ENCODE measurements around the gene B3GLCT. TPM values are rescaled to one million over a fixed set of nuclear protein-coding genes. Genes with fewer than 3 reads are reported as not detected.

The B3GLCT gene
- total RNA-seq, 1 donor from 2014 or later, result 12.7 TPM

- no peak for TF ChIP-seq CTCF (IDR thresholded peaks at IDR 0.05)
- Mint-ChIP-seq H3K4me3 (ENCODE audit: unreplicated experiment) (no peak overlapping the region), H3K36me3 (ENCODE audit: low read depth) (peaks cover 2% of the 10 kb centered on the region), H3K27me3 (ENCODE audit: low read depth) (peaks cover 3% of the 10 kb centered on the region), H3K9me3 (ENCODE audit: low read depth) (no peaks in the 10 kb centered on the region), H3K27ac (ENCODE audit: unreplicated experiment) (no peak overlapping the region), H3K4me1 (ENCODE audit: low read depth) (peaks cover 4% of the 10 kb centered on the region)
- no peak for DNase-seq (ENCODE audit: low spot score)
Measured at GRCh38 chr13:31195616-31196015, 4.2 kb upstream of the B3GLCT start.

GRCh38 chr13:31196992-31197391, 2.8 kb upstream of the B3GLCT start:
- H3K9me3 Mint-ChIP-seq (ENCODE audit: low read depth), result no peaks in the 10 kb centered on the region
- H3K4me3 Mint-ChIP-seq (ENCODE audit: unreplicated experiment), result no peak overlapping the region
- no peaks in the 10 kb centered on the region for H3K36me3 Mint-ChIP-seq (ENCODE audit: low read depth)
- no peak for DNase-seq (ENCODE audit: low spot score)
- no peak overlapping the region for H3K27ac Mint-ChIP-seq (ENCODE audit: unreplicated experiment)
- H3K4me1 Mint-ChIP-seq (ENCODE audit: low read depth), result peaks cover 11% of the 10 kb centered on the region
- no peak for TF ChIP-seq CTCF (IDR thresholded peaks at IDR 0.05)
- no peaks in the 10 kb centered on the region for H3K27me3 Mint-ChIP-seq (ENCODE audit: low read depth)

GRCh38 chr13:31198519-31198918, 1.3 kb upstream of the B3GLCT start:
- no peak for DNase-seq (ENCODE audit: low spot score)
- Mint-ChIP-seq H3K27me3 (ENCODE audit: low read depth) (no peaks in the 10 kb centered on the region), H3K27ac (ENCODE audit: unreplicated experiment) (no peak overlapping the region), H3K4me1 (ENCODE audit: low read depth) (peaks cover 11% of the 10 kb centered on the region), H3K36me3 (ENCODE audit: low read depth) (no peaks in the 10 kb centered on the region), H3K9me3 (ENCODE audit: low read depth) (no peaks in the 10 kb centered on the region), H3K4me3 (ENCODE audit: unreplicated experiment) (no peak overlapping the region)
- TF ChIP-seq CTCF (IDR thresholded peaks at IDR 0.05), result no peak

- Mint-ChIP-seq H3K4me3 (ENCODE audit: unreplicated experiment) (peak overlapping the region; percentile 76), H3K9me3 (ENCODE audit: low read depth) (no peaks in the 10 kb centered on the region), H3K27ac (ENCODE audit: unreplicated experiment) (peak overlapping the region; percentile 68), H3K36me3 (ENCODE audit: low read depth) (no peaks in the 10 kb centered on the region), H3K27me3 (ENCODE audit: low read depth) (no peaks in the 10 kb centered on the region), H3K4me1 (ENCODE audit: low read depth) (peaks cover 15% of the 10 kb centered on the region)
- TF ChIP-seq CTCF (IDR thresholded peaks at IDR 0.05), result no peak
- no peak for DNase-seq (ENCODE audit: low spot score)
Measured at GRCh38 chr13:31199527-31199848, 287 bp upstream of the B3GLCT start.

GRCh38 chr13:31200637-31200971, 829 bp downstream of the B3GLCT start:
- Mint-ChIP-seq H3K27me3 (ENCODE audit: low read depth) (no peaks in the 10 kb centered on the region), H3K9me3 (ENCODE audit: low read depth) (no peaks in the 10 kb centered on the region), H3K27ac (ENCODE audit: unreplicated experiment) (peak overlapping the region; percentile 55), H3K4me3 (ENCODE audit: unreplicated experiment) (peak overlapping the region; percentile 72), H3K4me1 (ENCODE audit: low read depth) (peaks cover 20% of the 10 kb centered on the region), H3K36me3 (ENCODE audit: low read depth) (no peaks in the 10 kb centered on the region)
- no peak for TF ChIP-seq CTCF (IDR thresholded peaks at IDR 0.05)
- no peak for DNase-seq (ENCODE audit: low spot score)

Measured in chondrocyte (in vitro differentiated cells).